K562 (cell line): Measurements from ENCODE around the gene CFAP20DC. TPM values are rescaled to one million over a fixed set of nuclear protein-coding genes. Genes with fewer than 3 reads are reported as not detected.

ENCODE experiments used
- HEY1 ChIP-seq: fragments of 250-450 bp; sonication (Bioruptor Pico); IDR thresholded peaks from 2 replicates; pipeline ENCODE4 v1.5.0; 2020; ENCODE audit warnings: mild to moderate bottlenecking, moderate library complexity, borderline replicate concordance
- JUN ChIP-seq, 2 experiments: sonication (generic) in 1 of 2; formaldehyde crosslinking in 1 of 2; IDR thresholded peaks; 2 replicates each; pipeline versions ENCODE4 v1.6.1 to v1.8.0; 2012 to 2022; ENCODE audit warnings: borderline replicate concordance in 2 of 2, mild to moderate bottlenecking in 2 of 2, improper control_type of control experiment in 1 of 2, low read depth in 1 of 2, low read length in 1 of 2, missing genetic modification reagents in 1 of 2
- KDM1A ChIP-seq, 2 experiments: fragments of 450-650 bp; IDR thresholded peaks; 2 replicates each; pipeline ENCODE4 v1.6.1; 2016; ENCODE audit warnings: mild to moderate bottlenecking in 2 of 2
- MAFG ChIP-seq: fragments of 450-650 bp; conservative IDR thresholded peaks from 2 replicates; pipeline ENCODE4 v1.6.1; 2016; ENCODE audit warnings: missing genetic modification characterization, missing compliant biosample characterization
- MGA ChIP-seq: fragments of 450-650 bp; IDR thresholded peaks from 2 replicates; pipeline ENCODE4 v1.6.1; 2016; ENCODE audit warnings: mild to moderate bottlenecking, moderate library complexity
- SAFB2 ChIP-seq: fragments of 200-400 bp; formaldehyde crosslinking; IDR thresholded peaks from 2 replicates; pipeline ENCODE4 v1.6.1; 2018; ENCODE audit warnings: borderline replicate concordance, low read length, low read depth, moderate library complexity; ENCODE audit not compliant: severe bottlenecking
- SREBF2 ChIP-seq: sonication (generic); formaldehyde crosslinking; IDR thresholded peaks from 2 replicates; pipeline ENCODE4 v1.4.0; 2020; ENCODE audit warnings: mild to moderate bottlenecking, missing genetic modification reagents
- SUPT5H ChIP-seq: fragments of 450-650 bp; IDR thresholded peaks from 2 replicates; pipeline ENCODE4 v1.6.1; 2016
- ZBTB7A ChIP-seq: IDR thresholded peaks from 2 replicates; pipeline ENCODE4 v1.6.1; 2011; ENCODE audit warnings: low read depth, mild to moderate bottlenecking, low read length, moderate library complexity, borderline replicate concordance; ENCODE audit not compliant: control insufficient read depth
- ZNF354B ChIP-seq: fragments of 250-450 bp; sonication (Bioruptor Pico); IDR thresholded peaks from 2 replicates; pipeline ENCODE4 v1.4.0; 2020
- ZNF766 ChIP-seq: fragments of 200-800 bp; sonication (Bioruptor generic); conservative IDR thresholded peaks from 2 replicates; pipeline ENCODE4 v1.6.1; 2016; ENCODE audit warnings: missing genetic modification characterization, missing compliant biosample characterization
- polyA plus RNA-seq, 8 experiments: library from polyadenylated mRNA; depleted of rRNA in 4 of 8; stranded (reverse) in 5 of 8; unstranded in 3 of 8; fragments of >200 nt; fragmentation: Nextera tagmentation in 2 of 8; fragmentation: Illumina TruSeq in 1 of 8; extraction: Ambion mirVana in 2 of 8; extraction: Trizol in 1 of 8; gene quantifications; 2 replicates each; pipeline versions ENCODE4 v1.2.1 to v1.2.3, GENCODE V29; 2011 to 2014; ENCODE audit warnings: inconsistent platforms in 1 of 8, missing spikeins in 1 of 8
- total RNA-seq, 7 experiments: library from RNA; depleted of rRNA in 6 of 7; stranded (reverse); fragments of >200 nt in 6 of 7; fragmentation: Illumina TruSeq in 2 of 7; extraction: Trizol in 2 of 7; gene quantifications; 2 replicates each; pipeline versions ENCODE4 v1.2.1 to v1.2.3, GENCODE V29; 2011 to 2021; ENCODE audit warnings: low replicate concordance in 1 of 7
- TF ChIP-seq, protein P1 (sequence below): sonication (generic); formaldehyde crosslinking; IDR thresholded peaks from 2 replicates; pipeline ENCODE4 v1.8.1; 2023; ENCODE audit warnings: mild to moderate bottlenecking, missing genetic modification reagents
- TF ChIP-seq, protein P2 (sequence below): sonication (generic); formaldehyde crosslinking; IDR thresholded peaks from 2 replicates; pipeline ENCODE4 v1.9.0; 2022; ENCODE audit warnings: mild to moderate bottlenecking, missing genetic modification reagents

The CFAP20DC gene
- total and polyA plus RNA-seq, 9 of the 15 experiments (the other 6 are each of a cell fraction or from before 2014, with no cell fraction given), result 1.6 to 5.9 (median 4.6) TPM

DNA sequence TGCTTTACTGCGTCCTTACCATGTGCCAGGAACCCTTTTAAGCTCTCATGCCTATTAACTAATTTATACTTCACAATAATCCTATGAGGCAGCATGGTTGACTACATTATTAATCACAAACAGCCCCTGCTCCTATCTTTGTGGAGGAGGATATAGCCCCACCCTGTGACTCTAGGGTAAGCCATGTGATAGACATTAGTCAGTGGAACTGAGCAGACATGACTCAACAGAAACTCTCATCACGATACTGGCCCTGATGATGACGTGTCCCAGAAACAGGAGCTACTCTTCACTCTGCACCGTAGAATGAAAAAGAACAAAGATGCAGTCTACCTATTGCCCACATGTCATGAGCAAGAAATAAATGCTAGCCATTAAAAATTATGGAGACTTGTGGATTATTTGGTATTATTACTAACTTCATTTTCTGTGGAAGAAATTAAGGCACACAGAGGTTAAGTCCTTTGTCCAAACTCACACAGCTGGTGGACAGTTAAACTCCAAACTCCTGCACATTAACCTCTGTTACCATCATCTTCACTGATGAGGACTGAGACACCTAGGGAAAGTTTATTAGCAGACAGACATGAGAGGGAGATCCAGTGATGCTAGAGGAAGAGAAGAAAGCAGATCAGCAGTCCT, 51.2 kb downstream of the CFAP20DC start (continued):
- peak; percentile 66 for TF ChIP-seq MGA
- no peak for TF ChIP-seq HEY1 (CRISPR knock-in tag)
- TF ChIP-seq JUN (IDR thresholded peaks at IDR 0.05; ENCODE audit: borderline replicate concordance, low read depth, low read length), result peak; percentile 80; the same call in 1 of the 2 replicates
- no peak for TF ChIP-seq JUN (CRISPR knock-in tag; IDR thresholded peaks at IDR 0.05; ENCODE audit: borderline replicate concordance)
- peak; percentile 94 for TF ChIP-seq MAFG (tag)
- no peak for TF ChIP-seq ZBTB7A
- TF ChIP-seq, protein P1, sequence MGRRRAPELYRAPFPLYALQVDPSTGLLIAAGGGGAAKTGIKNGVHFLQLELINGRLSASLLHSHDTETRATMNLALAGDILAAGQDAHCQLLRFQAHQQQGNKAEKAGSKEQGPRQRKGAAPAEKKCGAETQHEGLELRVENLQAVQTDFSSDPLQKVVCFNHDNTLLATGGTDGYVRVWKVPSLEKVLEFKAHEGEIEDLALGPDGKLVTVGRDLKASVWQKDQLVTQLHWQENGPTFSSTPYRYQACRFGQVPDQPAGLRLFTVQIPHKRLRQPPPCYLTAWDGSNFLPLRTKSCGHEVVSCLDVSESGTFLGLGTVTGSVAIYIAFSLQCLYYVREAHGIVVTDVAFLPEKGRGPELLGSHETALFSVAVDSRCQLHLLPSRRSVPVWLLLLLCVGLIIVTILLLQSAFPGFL (CRISPR knock-in tag), result no peak
- no peak for TF ChIP-seq SUPT5H
- TF ChIP-seq SAFB2, result no peak
- no peak for TF ChIP-seq SREBF2
- TF ChIP-seq ZNF766 (CRISPR knock-in tag), result no peak; the same call in 1 of the 2 replicates
- TF ChIP-seq ZNF354B (CRISPR knock-in tag), result no peak
- TF ChIP-seq KDM1A (IDR thresholded peaks at IDR 0.05), result no peak
- TF ChIP-seq, protein P2, sequence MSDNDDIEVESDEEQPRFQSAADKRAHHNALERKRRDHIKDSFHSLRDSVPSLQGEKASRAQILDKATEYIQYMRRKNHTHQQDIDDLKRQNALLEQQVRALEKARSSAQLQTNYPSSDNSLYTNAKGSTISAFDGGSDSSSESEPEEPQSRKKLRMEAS (CRISPR knock-in tag), result no peak
